Right lobe of liver (tissue), 6 donors: Measurements from ENCODE around the gene SPRY4. TPM values are rescaled to one million over a fixed set of nuclear protein-coding genes. Genes with fewer than 3 reads are reported as not detected.

Experiments used
- ATAC-seq, 4 donors: fragments of 200-7000 bp; cut with Tn5 transposase; one replicate each; pipeline ENCODE4 v1.9.1; 2020; ENCODE audit warnings: mild to moderate bottlenecking in 4 of 4, moderate library complexity in 4 of 4
- DNase-seq, 3 donors: peaks; one replicate each; pipeline ENCODE4 v3.0.0-alpha.2; 2020
- H3K27ac ChIP-seq, 3 donors: fragments of 200-600 bp; one replicate each; pipeline ENCODE4 v1.8.0; 2022
- H3K27me3 ChIP-seq, 2 donors: fragments of 200-600 bp; one replicate each; pipeline ENCODE4 v1.8.0; 2022
- H3K36me3 ChIP-seq, 4 donors: fragments of 200-600 bp; sonication (generic) in 1 of 4; one replicate each; pipeline versions ENCODE4 v1.5.1 to v1.8.0; 2017 to 2022; ENCODE audit warnings: control low read depth in 1 of 4
- H3K4me1 ChIP-seq, 4 donors: fragments of 200-600 bp; sonication (generic) in 1 of 4; one replicate each; pipeline versions ENCODE4 v1.5.1 to v1.8.0; 2017 to 2022; ENCODE audit warnings: control low read depth in 1 of 4
- H3K4me3 ChIP-seq, 3 donors: fragments of 200-600 bp; one replicate each; pipeline ENCODE4 v1.8.0; 2022
- H3K9me3 ChIP-seq, 4 donors: fragments of 200-600 bp; sonication (generic) in 1 of 4; one replicate each; pipeline versions ENCODE4 v1.5.1 to v1.8.0; 2017 to 2022; ENCODE audit warnings: control low read depth in 1 of 4
- POLR2A ChIP-seq: fragments of 450-650 bp; IDR thresholded peaks from one replicate; pipeline ENCODE4 v1.6.1; 2017; ENCODE audit warnings: antibody characterized with exemption, mild to moderate bottlenecking
- WGBS: methylation state at CpG from one replicate; pipeline ENCODE4 v1.1.6; 2018; ENCODE audit warnings: low coverage, low lambda C conversion rate; ENCODE audit not compliant: insufficient coverage; ENCODE audit errors: missing lambda C conversion rate; 5-methylcytosine and 5-hydroxymethylcytosine counted together
- intact Hi-C, 2 donors: fragments of 100-400 bp; cut with DNase I; formaldehyde crosslinking; loops; one replicate each; pipeline versions ENCODE4 v1.11.2 to v1.14.1; 2022
- total RNA-seq, 6 experiments: library from RNA; depleted of rRNA in 2 of 6; stranded (reverse); fragments of >200 nt in 2 of 6; fragmentation: NEBNext Ultra II Directional in 3 of 6; extraction: Animal tissue kit (Norgen Biotek cat#: 25700) in 3 of 6; gene quantifications; one replicate each; pipeline versions ENCODE4 v1.1.0 to v1.2.4, GENCODE V29; 2016 to 2023
- TF ChIP-seq, protein P1 (sequence below), 4 donors: fragments of 200-600 bp in 3 of 4; fragments of 450-650 bp in 1 of 4; IDR thresholded peaks; one replicate each; pipeline versions ENCODE4 v1.5.1 to v1.8.0; 2016 to 2022; ENCODE audit warnings: antibody characterized with exemption in 4 of 4, mild to moderate bottlenecking in 2 of 4
- donor health status: DM: no; HTN: yes; CAD: no.
- donor health status: DM: no; HTN: no; CAD: no.
- donor health status: DM: no; HTN: no; CAD: no.
- donor health status: DM: no; HTN: yes; CAD: no.
- donor health status: DM: no; HTN: yes; CAD: no.

SPRY4 gene
- total RNA-seq, 6 experiments from 2014 or later = 3.9 to 11.6 (median 7.3) TPM

DNA sequence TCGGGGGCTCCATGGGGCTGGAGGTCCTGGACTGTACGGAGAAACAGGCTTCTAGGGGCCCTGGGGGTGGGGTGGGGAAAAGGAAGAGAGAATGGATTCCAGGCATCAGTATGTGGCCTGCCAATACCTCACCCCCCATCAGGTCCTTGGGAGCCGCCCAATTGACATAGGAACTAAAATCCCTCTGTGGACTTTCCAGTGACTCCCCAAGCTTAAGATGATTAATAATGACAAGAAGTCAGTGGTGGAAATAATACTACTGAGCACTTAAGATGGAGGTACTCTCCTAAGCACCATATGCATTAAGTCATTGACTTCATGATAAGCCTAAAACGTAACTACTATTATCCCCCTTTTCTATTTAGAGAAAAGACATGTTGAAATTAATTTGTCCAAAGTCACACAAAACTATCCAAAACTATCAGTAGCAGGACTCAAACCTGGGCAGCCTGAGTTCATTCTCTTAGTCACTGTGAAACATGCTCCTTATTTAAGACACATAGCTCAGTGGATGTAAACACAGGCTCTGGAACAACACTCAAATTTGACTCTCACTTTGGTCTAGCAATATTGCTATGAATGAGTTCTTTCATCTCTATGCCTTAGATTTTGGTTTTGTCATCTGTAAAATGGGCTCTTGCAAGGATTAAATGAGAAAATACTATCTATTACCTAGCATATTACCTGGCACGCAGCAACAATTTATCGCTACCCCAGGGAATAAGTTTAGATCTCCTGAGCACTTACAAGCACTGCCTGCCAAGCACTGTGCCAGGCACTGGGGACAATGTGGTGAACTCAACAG lies 9.5 kb downstream of the SPRY4 start:
- intact Hi-C loops = no loop called here
- peaks cover 0 to 8% (median 0%) of the 10 kb centered on the region in 4 donors for H3K36me3 ChIP-seq
- peaks cover 0 to 18% (median 10%) of the 10 kb centered on the region in 4 donors for H3K4me1 ChIP-seq
- no peak overlapping the region for H3K27ac ChIP-seq
- ATAC-seq = no peak
- H3K27me3 ChIP-seq = no peaks in the 10 kb centered on the region
- no peaks in the 10 kb centered on the region for H3K9me3 ChIP-seq
- TF ChIP-seq POLR2A = no peak
- TF ChIP-seq, protein P1, sequence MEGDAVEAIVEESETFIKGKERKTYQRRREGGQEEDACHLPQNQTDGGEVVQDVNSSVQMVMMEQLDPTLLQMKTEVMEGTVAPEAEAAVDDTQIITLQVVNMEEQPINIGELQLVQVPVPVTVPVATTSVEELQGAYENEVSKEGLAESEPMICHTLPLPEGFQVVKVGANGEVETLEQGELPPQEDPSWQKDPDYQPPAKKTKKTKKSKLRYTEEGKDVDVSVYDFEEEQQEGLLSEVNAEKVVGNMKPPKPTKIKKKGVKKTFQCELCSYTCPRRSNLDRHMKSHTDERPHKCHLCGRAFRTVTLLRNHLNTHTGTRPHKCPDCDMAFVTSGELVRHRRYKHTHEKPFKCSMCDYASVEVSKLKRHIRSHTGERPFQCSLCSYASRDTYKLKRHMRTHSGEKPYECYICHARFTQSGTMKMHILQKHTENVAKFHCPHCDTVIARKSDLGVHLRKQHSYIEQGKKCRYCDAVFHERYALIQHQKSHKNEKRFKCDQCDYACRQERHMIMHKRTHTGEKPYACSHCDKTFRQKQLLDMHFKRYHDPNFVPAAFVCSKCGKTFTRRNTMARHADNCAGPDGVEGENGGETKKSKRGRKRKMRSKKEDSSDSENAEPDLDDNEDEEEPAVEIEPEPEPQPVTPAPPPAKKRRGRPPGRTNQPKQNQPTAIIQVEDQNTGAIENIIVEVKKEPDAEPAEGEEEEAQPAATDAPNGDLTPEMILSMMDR (IDR thresholded peaks at IDR 0.05) = no peak
- DNase-seq = no peak
- H3K4me3 ChIP-seq = no peak overlapping the region
- WGBS = 78% methylated on average over 3 of the region's 6 CpGs

DNA sequence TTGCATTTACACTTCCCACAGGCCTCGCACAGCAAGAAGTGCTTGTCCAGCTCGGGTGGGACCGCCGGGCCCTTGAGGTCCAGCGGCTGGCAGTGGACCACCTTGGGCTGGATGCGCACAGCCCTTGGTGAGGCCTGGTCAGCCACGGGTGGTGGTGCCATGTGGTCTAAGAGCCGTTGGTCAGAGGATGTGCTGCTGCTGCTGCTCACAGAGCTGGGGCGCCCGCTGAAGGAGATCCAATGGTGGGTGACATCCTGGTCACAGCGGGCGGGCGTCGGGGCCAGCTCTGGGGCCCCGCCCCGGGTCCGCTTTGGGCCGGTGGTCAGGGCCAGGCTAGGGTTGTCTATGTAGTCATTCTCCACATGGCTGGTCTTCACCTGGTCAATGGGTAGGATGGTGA lies 10.2 kb downstream of the SPRY4 start:
- WGBS = no CpG with 5 or more reads among the region's 18 CpGs
- Histone ChIP-seq H3K4me1 (peaks cover 0 to 11% (median 6%) of the 10 kb centered on the region in 4 donors), H3K27me3 (no peaks in the 10 kb centered on the region), H3K27ac (no peak overlapping the region), H3K36me3 (peaks cover 0 to 8% (median 0%) of the 10 kb centered on the region in 4 donors), H3K4me3 (no peak overlapping the region), H3K9me3 (no peaks in the 10 kb centered on the region)
- peak in 1 of 4 donors; percentile 9 for ATAC-seq
- intact Hi-C loops = no loop called here
- TF ChIP-seq, protein P1 (IDR thresholded peaks at IDR 0.05) = no peak
- no peak for TF ChIP-seq POLR2A
- DNase-seq = no peak

GRCh38 chr5:142314109-142314508 lies 10.7 kb downstream of the SPRY4 start:
- DNase-seq = no peak
- H3K27me3 ChIP-seq = no peaks in the 10 kb centered on the region
- intact Hi-C loops = no loop called here
- TF ChIP-seq, protein P1 (IDR thresholded peaks at IDR 0.05) = no peak
- TF ChIP-seq POLR2A = no peak
- H3K9me3 ChIP-seq = no peaks in the 10 kb centered on the region
- no peak for ATAC-seq
- no peak overlapping the region for H3K4me3 ChIP-seq
- WGBS = no CpG with 5 or more reads among the region's 20 CpGs
- peaks cover 0 to 10% (median 3%) of the 10 kb centered on the region in 4 donors for H3K4me1 ChIP-seq
- H3K27ac ChIP-seq = no peak overlapping the region
- peaks cover 0 to 8% (median 0%) of the 10 kb centered on the region in 4 donors for H3K36me3 ChIP-seq

GRCh38 chr5:142313682-142314081 lies 11.1 kb downstream of the SPRY4 start:
- no peaks in the 10 kb centered on the region for H3K9me3 ChIP-seq
- intact Hi-C loops = no loop called here
- no peak overlapping the region for H3K4me3 ChIP-seq
- H3K27me3 ChIP-seq = no peaks in the 10 kb centered on the region
- WGBS = 19% methylated on average over 2 of the region's 4 CpGs
- no peak overlapping the region for H3K27ac ChIP-seq
- peaks cover 0 to 8% (median 0%) of the 10 kb centered on the region in 4 donors for H3K36me3 ChIP-seq
- ATAC-seq (no peak), DNase-seq (no peak)
- peaks cover 0 to 10% (median 0%) of the 10 kb centered on the region in 4 donors for H3K4me1 ChIP-seq
- TF ChIP-seq, protein P1 (IDR thresholded peaks at IDR 0.05) = no peak
- TF ChIP-seq POLR2A = no peak
